HepG2 (cell line): ENCODE results near the gene TRUB1. TPM values are rescaled to one million over a fixed set of nuclear protein-coding genes. Genes with fewer than 3 reads are reported as not detected.

Experiments
- ATAC-seq: fragments of 200-7000 bp; cut with Tn5 transposase; 3 replicates; pipeline ENCODE4 v1.9.1; 2020; ENCODE audit warnings: mild to moderate bottlenecking, moderate library complexity
- BruUV-seq: library from RNA; stranded (reverse); fragments of 400-500 nt; replicated peaks from 2 replicates; lab custom pipeline; 2021; lab: Mats Ljungman, UMichigan
- CTCF ChIA-PET: fragments of 300-600 bp; formaldehyde crosslinking; extraction: SDS; loops from one replicate; lab custom pipeline; 2021; ENCODE audit warnings: low total read pairs, inconsistent platforms, low intra/inter-chr PET ratio; lab: Yijun Ruan, JAX
- POLR2A ChIA-PET: fragments of 350-600 bp; sonication (Branson Sonifier 250); formaldehyde crosslinking; loops from one replicate; lab custom pipeline; 2020; ENCODE audit warnings: antibody characterized with exemption, inconsistent platforms; lab: Yijun Ruan, JAX
- DNase-seq: peaks from one replicate; pipeline ENCODE4 v3.0.0-alpha.2; 2015; ENCODE audit warnings: low spot score
- FAIRE-seq: peaks from 3 replicates; lab custom pipeline; 2011; peaks lifted over from hg19 to GRCh38; lab: Jason Lieb, UNC
- H2AFZ ChIP-seq: one replicate; pipeline ENCODE4 v1.6.1; 2011; ENCODE audit warnings: low read length, inconsistent platforms
- H3K27ac ChIP-seq: fragments of 300-600 bp; 3 replicates; pipeline ENCODE4 v1.8.0; 2011; ENCODE audit warnings: mixed run types, mild to moderate bottlenecking, mixed read lengths, low read length, inconsistent platforms; ENCODE audit not compliant: insufficient read depth; ENCODE audit errors: extremely low read length
- H3K27me3 ChIP-seq, 2 experiments: fragments of 200-600 bp in 1 of 2; 2 replicates in 1 of 2; 3 replicates in 1 of 2; pipeline versions ENCODE4 v1.6.0 to v1.8.0; 2011; ENCODE audit warnings: low read length in 2 of 2, mild to moderate bottlenecking in 2 of 2, moderate library complexity in 2 of 2, inconsistent platforms in 1 of 2; ENCODE audit not compliant: insufficient read depth in 2 of 2, control insufficient read depth in 1 of 2
- H3K36me3 ChIP-seq, 2 experiments: fragments of 200-600 bp in 1 of 2; replicated peaks in 1 of 2; 2 replicates in 1 of 2; 3 replicates in 1 of 2; pipeline versions ENCODE4 v1.5.1 to v1.8.0; 2011; ENCODE audit warnings: low read length in 2 of 2, inconsistent platforms in 1 of 2; ENCODE audit not compliant: insufficient read depth in 2 of 2, control insufficient read depth in 1 of 2
- H3K4me1 ChIP-seq: 2 replicates; pipeline ENCODE4 v1.5.1; 2012; ENCODE audit warnings: low read length, inconsistent platforms; ENCODE audit not compliant: insufficient read depth
- H3K4me2 ChIP-seq: 2 replicates; pipeline ENCODE4 v1.6.0; 2011; ENCODE audit warnings: low read depth, low read length, inconsistent platforms
- H3K4me3 ChIP-seq, 3 experiments: fragments of 200-600 bp in 1 of 3; sonication (generic), shearing (Covaris generic) in 1 of 3; replicated peaks in 1 of 3; 2 replicates each; pipeline ENCODE4 v1.5.1; 2011 to 2016; ENCODE audit warnings: low read length in 3 of 3, inconsistent platforms in 2 of 3, low read depth in 2 of 3, mild to moderate bottlenecking in 2 of 3, control low read depth in 1 of 3, mixed read lengths in 1 of 3; ENCODE audit not compliant: insufficient read depth in 1 of 3
- H3K79me2 ChIP-seq: one replicate; pipeline ENCODE4 v1.6.1; 2011; ENCODE audit warnings: low read length, inconsistent platforms; ENCODE audit not compliant: insufficient read depth
- H3K9ac ChIP-seq: 2 replicates; pipeline ENCODE4 v1.6.0; 2011; ENCODE audit warnings: mild to moderate bottlenecking, low read depth, low read length, inconsistent platforms; ENCODE audit not compliant: insufficient read depth
- H3K9me3 ChIP-seq: 2 replicates; pipeline ENCODE4 v1.5.1; 2012; ENCODE audit warnings: mild to moderate bottlenecking, low read length
- H4K20me1 ChIP-seq: 2 replicates; pipeline ENCODE4 v1.6.0; 2011; ENCODE audit warnings: inconsistent platforms, mild to moderate bottlenecking, low read length, moderate library complexity; ENCODE audit not compliant: insufficient read depth
- AGO1 ChIP-seq: fragments of 200-400 bp; formaldehyde crosslinking; IDR thresholded peaks from 2 replicates; pipeline ENCODE4 v1.6.1; 2017; ENCODE audit warnings: mild to moderate bottlenecking, low read depth, low read length, moderate library complexity; ENCODE audit not compliant: poor library complexity, severe bottlenecking
- AHR ChIP-seq: IDR thresholded peaks from 2 replicates; pipeline ENCODE4 v1.6.1; 2018; ENCODE audit warnings: missing genetic modification reagents, missing compliant biosample characterization
- HES4 ChIP-seq: sonication (generic); formaldehyde crosslinking; IDR thresholded peaks from 2 replicates; pipeline ENCODE4 v1.9.0; 2021; ENCODE audit warnings: mild to moderate bottlenecking, missing genetic modification reagents, borderline replicate concordance
- HNF4G ChIP-seq, 2 experiments: sonication (generic) in 1 of 2; formaldehyde crosslinking in 1 of 2; IDR thresholded peaks; 2 replicates each; pipeline versions ENCODE4 v1.4.0 to v1.6.1; 2011 to 2020; ENCODE audit warnings: borderline replicate concordance in 2 of 2, low read depth in 2 of 2, mild to moderate bottlenecking in 2 of 2, low read length in 1 of 2, missing genetic modification reagents in 1 of 2, moderate library complexity in 1 of 2
- MAF1 ChIP-seq: sonication (generic); formaldehyde crosslinking; IDR thresholded peaks from 2 replicates; pipeline ENCODE4 v1.5.0; 2020; ENCODE audit warnings: missing genetic modification reagents, borderline replicate concordance
- SAP130 ChIP-seq: IDR thresholded peaks from 2 replicates; pipeline ENCODE4 v1.6.1; 2016; ENCODE audit warnings: low read depth
- ZC3H13 ChIP-seq: sonication (generic); formaldehyde crosslinking; IDR thresholded peaks from 2 replicates; pipeline ENCODE4 v1.8.1; 2023; ENCODE audit warnings: mild to moderate bottlenecking, missing genetic modification reagents, moderate library complexity
- ZKSCAN8 ChIP-seq: IDR thresholded peaks from 2 replicates; pipeline ENCODE4 v1.6.1; 2016; ENCODE audit warnings: borderline replicate concordance, missing genetic modification reagents, missing compliant biosample characterization
- ZNF235 ChIP-seq: sonication (generic); formaldehyde crosslinking; IDR thresholded peaks from 2 replicates; pipeline ENCODE4 v1.8.1; 2023; ENCODE audit warnings: mild to moderate bottlenecking, missing genetic modification reagents, borderline replicate concordance
- ZNF350 ChIP-seq: sonication (generic); formaldehyde crosslinking; IDR thresholded peaks from 2 replicates; pipeline ENCODE4 v1.4.0; 2020; ENCODE audit warnings: mild to moderate bottlenecking, low read depth, missing genetic modification reagents, borderline replicate concordance
- ZNF614 ChIP-seq: IDR thresholded peaks from 2 replicates; pipeline ENCODE4 v1.6.1; 2018; ENCODE audit warnings: missing biosample characterization, missing genetic modification reagents, inconsistent platforms, borderline replicate concordance
- ZNF781 ChIP-seq: sonication (generic); formaldehyde crosslinking; IDR thresholded peaks from 2 replicates; pipeline ENCODE4 v1.5.1; 2020; ENCODE audit warnings: borderline replicate concordance, mild to moderate bottlenecking, missing genetic modification reagents; ENCODE audit errors: not compliant biosample characterization
- ZNF788 ChIP-seq: sonication (generic); formaldehyde crosslinking; IDR thresholded peaks from 2 replicates; pipeline ENCODE4 v1.5.0; 2020; ENCODE audit warnings: mild to moderate bottlenecking, missing genetic modification reagents, borderline replicate concordance
- ZSCAN30 ChIP-seq: sonication (generic); formaldehyde crosslinking; IDR thresholded peaks from 2 replicates; pipeline ENCODE4 v1.5.0; 2020; ENCODE audit warnings: mild to moderate bottlenecking, missing genetic modification reagents
- WGBS: methylation state at CpG from one replicate; pipeline ENCODE4 v1.1.6; 2017; ENCODE audit warnings: low lambda C conversion rate; 5-methylcytosine and 5-hydroxymethylcytosine counted together
- in situ Hi-C: cut with HindIII; loops from 2 replicates; pipeline ENCODE4 v1.10.0; 2017; ENCODE audit warnings: low pct_unique_long_range_greater_than_20kb; ENCODE audit not compliant: extremely low pct_ligation_motif_present
- intact Hi-C: fragments of 100-400 bp; cut with micrococcal nuclease; formaldehyde crosslinking; loops from one replicate; pipeline ENCODE4 v1.10.0; 2022; ENCODE audit not compliant: unreplicated experiment
- polyA plus RNA-seq, 8 experiments: library from polyadenylated mRNA; depleted of rRNA in 3 of 8; stranded (reverse) in 7 of 8; unstranded in 1 of 8; fragments of >200 nt; fragmentation: Illumina TruSeq in 4 of 8; extraction: Trizol in 4 of 8; gene quantifications; 2 replicates each; pipeline versions ENCODE4 v1.2.1 to v1.2.3, GENCODE V29; 2011 to 2016; ENCODE audit warnings: low read depth in 4 of 8, missing spikeins in 1 of 8, mixed read lengths in 1 of 8; ENCODE audit not compliant: insufficient read depth in 1 of 8
- total RNA-seq, 5 experiments: library from RNA; depleted of rRNA; stranded (reverse); fragments of >200 nt; fragmentation: Illumina TruSeq; extraction: Trizol; gene quantifications; 2 replicates each; pipeline ENCODE4 v1.2.3, GENCODE V29; 2016; ENCODE audit warnings: low read depth in 1 of 5

The TRUB1 gene
- total and polyA plus RNA-seq, 2 of the 13 experiments (the other 11 are each of a cell fraction or from before 2014, with no cell fraction given), result 10.6 to 38.9 TPM

- Histone ChIP-seq H3K4me2 (no peak overlapping the region), H3K79me2 (no peaks in the 10 kb centered on the region), H3K27ac (no peak overlapping the region), H3K27me3 (no peaks in the 10 kb centered on the region; a peak in 1 of 5 replicates), H4K20me1 (no peaks in the 10 kb centered on the region), H3K4me3 (no peak overlapping the region), H3K9ac (no peak overlapping the region), H3K9me3 (no peaks in the 10 kb centered on the region), H2AFZ (no peak overlapping the region), H3K36me3 (no peaks in the 10 kb centered on the region), H3K4me1 (peaks cover 14% of the 10 kb centered on the region)
- intact Hi-C loops, result no loop called here
- in situ Hi-C loops, result no loop called here
- POLR2A ChIA-PET, result no interaction called here
- TF ChIP-seq ZKSCAN8 (CRISPR knock-in tag) (no peak), ZNF614 (CRISPR knock-in tag) (no peak), ZNF781 (CRISPR knock-in tag) (no peak), ZNF235 (CRISPR knock-in tag) (no peak), ZNF788 (CRISPR knock-in tag) (no peak), SAP130 (CRISPR knock-in tag) (no peak), HNF4G (IDR thresholded peaks at IDR 0.05; ENCODE audit: borderline replicate concordance, low read depth, low read length) (no peak), HNF4G (CRISPR knock-in tag; IDR thresholded peaks at IDR 0.05; ENCODE audit: borderline replicate concordance, low read depth) (no peak), HES4 (no peak), ZSCAN30 (no peak), ZNF350 (no peak), AHR (CRISPR knock-in tag) (no peak), MAF1 (no peak), ZC3H13 (no peak), AGO1 (no peak)
- no peak for ATAC-seq
- DNase-seq, result no peak
- no TSS peak for BruUV-seq
- no peak for FAIRE-seq
- 95% methylated on average over 5 of the region's 5 CpGs for WGBS
- CTCF ChIA-PET, result no interaction called here
These were observed 29.1 kb upstream of the TRUB1 start for GRCh38 chr10:114908896-114909295.
